ENCODE measurements around the gene MGAT4B. TPM values are rescaled to one million over a fixed set of nuclear protein-coding genes. Genes with fewer than 3 reads are reported as not detected.

Gene MGAT4B
- total and polyA plus RNA-seq, 2 of the 13 experiments (the other 11 are each of a cell fraction or from before 2014, with no cell fraction given): 93.5 to 130 TPM

- TF ChIP-seq NCOA5 (CRISPR knock-in tag; IDR thresholded peaks at IDR 0.05): no peak
- no peak for TF ChIP-seq ZNF296 (CRISPR knock-in tag; conservative IDR thresholded peaks at IDR 0.05)
- TF ChIP-seq RBFOX2 (IDR thresholded peaks at IDR 0.05; ENCODE audit: low read depth, low read length): peak; percentile 95
- no peak for TF ChIP-seq CENPT (CRISPR knock-in tag; IDR thresholded peaks at IDR 0.05; ENCODE audit: low read depth)
- TF ChIP-seq MED13 (CRISPR knock-in tag; IDR thresholded peaks at IDR 0.05): 0 out of 2 replicates have a peak, but pooled peaks have one; percentile 26
- 0 out of 2 replicates have a peak, but pooled peaks have one; percentile 38 for TF ChIP-seq ZNF121 (CRISPR knock-in tag; IDR thresholded peaks at IDR 0.05)
- no peak for TF ChIP-seq ZNF12 (CRISPR knock-in tag; IDR thresholded peaks at IDR 0.05)
- no peak for TF ChIP-seq CSRNP1 (CRISPR knock-in tag; IDR thresholded peaks at IDR 0.05)
- no peak for TF ChIP-seq TP53 (CRISPR knock-in tag; conservative IDR thresholded peaks at IDR 0.05)
- TF ChIP-seq SMAD1 (CRISPR knock-in tag; IDR thresholded peaks at IDR 0.05; ENCODE audit: borderline replicate concordance, low read depth): no peak; the same call in 1 of the 2 replicates
- TF ChIP-seq HOXA3 (CRISPR knock-in tag; IDR thresholded peaks at IDR 0.05): peak; percentile 78
- TF ChIP-seq JUN (CRISPR knock-in tag; IDR thresholded peaks at IDR 0.05): no peak
- TF ChIP-seq ZNF256 (CRISPR knock-in tag; conservative IDR thresholded peaks at IDR 0.05): no peak
- TF ChIP-seq ZNF20 (CRISPR knock-in tag; IDR thresholded peaks at IDR 0.05): no peak
- TF ChIP-seq SP2 (CRISPR knock-in tag; IDR thresholded peaks at IDR 0.05): peak; percentile 54
- TF ChIP-seq ZNF850 (CRISPR knock-in tag; conservative IDR thresholded peaks at IDR 0.05): no peak; the same call in 1 of the 2 replicates
- TF ChIP-seq TRIM24 (CRISPR knock-in tag; IDR thresholded peaks at IDR 0.05): no peak
- no peak for TF ChIP-seq FOXA1 (IDR thresholded peaks at IDR 0.05)
- TF ChIP-seq FOXA1 (CRISPR knock-in tag; IDR thresholded peaks at IDR 0.05): peak; percentile 1; the same call in 1 of the 2 replicates
- TF ChIP-seq HINFP (CRISPR knock-in tag; IDR thresholded peaks at IDR 0.05; ENCODE audit: low read depth): 0 out of 2 replicates have a peak, but pooled peaks have one; percentile 55
- no peak for TF ChIP-seq ZNF616 (CRISPR knock-in tag; IDR thresholded peaks at IDR 0.05; ENCODE audit: low read depth)
- peak; percentile 18 for TF ChIP-seq ZNF18 (CRISPR knock-in tag; IDR thresholded peaks at IDR 0.05; ENCODE audit: insufficient replicate concordance)
- no peak for TF ChIP-seq JUND (CRISPR knock-in tag; IDR thresholded peaks at IDR 0.05)
- no peak for TF ChIP-seq ZNF317 (CRISPR knock-in tag; IDR thresholded peaks at IDR 0.05)
Observed at GRCh38 chr5:179820483-179821297, 14.0 kb upstream of the MGAT4B start, which contains the start of gene SQSTM1 (continued).

All from HepG2 (cell line).